ENCODE data around the gene RPH3AL.
"Not testable (repeated sequence)": the region's sequence is repeated elsewhere in the genome, so short reads cannot be mapped to it uniquely, and the experiment has no call there.

RPH3AL gene

GRCh38 chr17:253091-253846 is 99.3 kb downstream of the RPH3AL start:
- DNase-seq: no peak

GRCh38 chr17:252456-252855 is 100.2 kb downstream of the RPH3AL start:
- DNase-seq: no peak

GRCh38 chr17:251531-251930 is 101.1 kb downstream of the RPH3AL start:
- DNase-seq: no peak

- no peak for DNase-seq
Observed at GRCh38 chr17:250487-251300, 101.9 kb downstream of the RPH3AL start.

- DNase-seq: no peak
Observed at GRCh38 chr17:249236-249993, 103.2 kb downstream of the RPH3AL start.

- DNase-seq: no peak
Observed at GRCh38 chr17:248337-249235, 104.0 kb downstream of the RPH3AL start.

- no peak for DNase-seq
Observed at GRCh38 chr17:247767-248166, 104.8 kb downstream of the RPH3AL start.

- no peak for DNase-seq
Observed at GRCh38 chr17:246851-247421, 105.7 kb downstream of the RPH3AL start.

GRCh38 chr17:246226-246625 is 106.4 kb downstream of the RPH3AL start:
- DNase-seq: no peak

GRCh38 chr17:245611-246010 is 107.0 kb downstream of the RPH3AL start:
- no peak for DNase-seq

GRCh38 chr17:245020-245419 is 107.6 kb downstream of the RPH3AL start:
- DNase-seq: no peak

GRCh38 chr17:243924-244323 is 108.7 kb downstream of the RPH3AL start:
- not testable (repeated sequence) for DNase-seq

GRCh38 chr17:238964-239259 is 113.7 kb downstream of the RPH3AL start:
- DNase-seq: no peak

GRCh38 chr17:238071-238963 is 114.3 kb downstream of the RPH3AL start:
- no peak for DNase-seq

GRCh38 chr17:237406-237955 is 115.1 kb downstream of the RPH3AL start:
- no peak for DNase-seq

GRCh38 chr17:236641-237405 is 115.8 kb downstream of the RPH3AL start:
- DNase-seq: no peak

GRCh38 chr17:235831-236640 is 116.6 kb downstream of the RPH3AL start:
- no peak for DNase-seq

GRCh38 chr17:234994-235830 is 117.4 kb downstream of the RPH3AL start:
- DNase-seq: peak in 1 of 2 experiments; percentile 6

All from Kasumi-1 (cell line).